H9 (cell line): ENCODE measurements around the gene INAFM1. TPM values are rescaled to one million over a fixed set of nuclear protein-coding genes. Genes with fewer than 3 reads are reported as not detected.

Source experiments
- DNase-seq: peaks from one replicate; pipeline ENCODE4 v3.0.0-alpha.2; 2017
- H2AFZ ChIP-seq: one replicate; pipeline ENCODE4 v1.6.1; 2013; ENCODE audit warnings: mild to moderate bottlenecking, low read length, control low read depth, moderate library complexity
- H2AK5ac ChIP-seq: 2 replicates; pipeline ENCODE4 v1.6.1; 2013; ENCODE audit warnings: low read length, control low read depth, mixed read lengths; ENCODE audit not compliant: insufficient read length
- H2BK120ac ChIP-seq: one replicate; pipeline ENCODE4 v1.6.1; 2013; ENCODE audit warnings: low read depth, mild to moderate bottlenecking, low read length, control low read depth, inconsistent platforms; ENCODE audit not compliant: poor library complexity, severe bottlenecking
- H2BK12ac ChIP-seq: 2 replicates; pipeline ENCODE4 v1.6.1; 2013; ENCODE audit warnings: low read length, control low read depth, mixed read lengths, low read depth; ENCODE audit not compliant: insufficient read length
- H2BK15ac ChIP-seq: 2 replicates; pipeline ENCODE4 v1.6.1; 2013; ENCODE audit warnings: low read depth, low read length, control low read depth
- H2BK20ac ChIP-seq: one replicate; pipeline ENCODE4 v1.6.1; 2013; ENCODE audit warnings: low read depth, mild to moderate bottlenecking, low read length, control low read depth, inconsistent platforms; ENCODE audit not compliant: poor library complexity, severe bottlenecking
- H2BK5ac ChIP-seq: 2 replicates; pipeline ENCODE4 v1.6.1; 2013; ENCODE audit warnings: low read length, control low read depth, mixed read lengths; ENCODE audit not compliant: insufficient read length
- H3K14ac ChIP-seq: 2 replicates; pipeline ENCODE4 v1.6.1; 2013; ENCODE audit warnings: low read length, control low read depth; ENCODE audit not compliant: insufficient read depth
- H3K18ac ChIP-seq: 2 replicates; pipeline ENCODE4 v1.6.1; 2013; ENCODE audit warnings: low read depth, mild to moderate bottlenecking, mixed read lengths, low read length, control low read depth; ENCODE audit not compliant: insufficient read length
- H3K23ac ChIP-seq: 2 replicates; pipeline ENCODE4 v1.6.1; 2013; ENCODE audit warnings: low read length, control low read depth, mixed read lengths, low read depth; ENCODE audit not compliant: insufficient read length
- H3K23me2 ChIP-seq: 2 replicates; pipeline ENCODE4 v1.6.1; 2013; ENCODE audit warnings: low read depth, mild to moderate bottlenecking, mixed read lengths, low read length, control low read depth; ENCODE audit not compliant: insufficient read length, poor library complexity, severe bottlenecking
- H3K27ac ChIP-seq: 2 replicates; pipeline ENCODE4 v1.5.1; 2013; ENCODE audit warnings: low read length, control low read depth, mixed read lengths, low read depth; ENCODE audit not compliant: insufficient read length
- H3K27me3 ChIP-seq: 2 replicates; pipeline ENCODE4 v1.6.1; 2013; ENCODE audit warnings: low read length, control low read depth, inconsistent platforms; ENCODE audit not compliant: insufficient read depth
- H3K4ac ChIP-seq: 2 replicates; pipeline ENCODE4 v1.6.1; 2013; ENCODE audit warnings: low read depth, mild to moderate bottlenecking, control low read depth, inconsistent platforms, low read length, moderate library complexity
- H3K4me1 ChIP-seq: 2 replicates; pipeline ENCODE4 v1.6.1; 2013; ENCODE audit warnings: low read length, control low read depth, inconsistent platforms; ENCODE audit not compliant: insufficient read depth
- H3K4me2 ChIP-seq: 2 replicates; pipeline ENCODE4 v1.6.1; 2013; ENCODE audit warnings: low read length, control low read depth, mixed read lengths; ENCODE audit not compliant: insufficient read length, insufficient read depth
- H3K56ac ChIP-seq: 2 replicates; pipeline ENCODE4 v1.6.1; 2013; ENCODE audit warnings: low read depth, mild to moderate bottlenecking, mixed read lengths, low read length, control low read depth; ENCODE audit not compliant: insufficient read length
- H3K79me1 ChIP-seq: 2 replicates; pipeline ENCODE4 v1.6.1; 2013; ENCODE audit warnings: low read depth, mild to moderate bottlenecking, moderate library complexity, low read length, control low read depth, inconsistent platforms; ENCODE audit not compliant: insufficient read depth, poor library complexity, severe bottlenecking
- H3K79me2 ChIP-seq: 2 replicates; pipeline ENCODE4 v1.6.1; 2013; ENCODE audit warnings: low read length, control low read depth, inconsistent platforms; ENCODE audit not compliant: insufficient read depth
- H3K9ac ChIP-seq: 2 replicates; pipeline ENCODE4 v1.6.1; 2013; ENCODE audit warnings: low read length, control low read depth, mixed read lengths; ENCODE audit not compliant: insufficient read length; ENCODE audit errors: extremely low read depth
- H3K9me3 ChIP-seq: one replicate; pipeline ENCODE4 v1.6.1; 2013; ENCODE audit warnings: low read depth, low read length, inconsistent platforms; ENCODE audit not compliant: control insufficient read depth
- H3T11ph ChIP-seq: one replicate; pipeline ENCODE4 v1.6.1; 2013; ENCODE audit warnings: mild to moderate bottlenecking, low read length, control low read depth, inconsistent platforms
- H4K20me1 ChIP-seq: one replicate; pipeline ENCODE4 v1.6.1; 2013; ENCODE audit not compliant: control insufficient read depth, insufficient read length, insufficient read depth
- H4K5ac ChIP-seq: 2 replicates; pipeline ENCODE4 v1.6.1; 2013; ENCODE audit warnings: low read depth, mild to moderate bottlenecking, mixed read lengths, low read length, control low read depth; ENCODE audit not compliant: insufficient read length
- H4K8ac ChIP-seq: replicated peaks from 2 replicates; pipeline ENCODE4 v1.6.1; 2013; ENCODE audit warnings: low read length, control low read depth, mixed read lengths, low read depth; ENCODE audit not compliant: insufficient read length
- H4K91ac ChIP-seq: 2 replicates; pipeline ENCODE4 v1.6.1; 2013; ENCODE audit warnings: low read depth, mild to moderate bottlenecking, moderate library complexity, mixed read lengths, low read length, control low read depth; ENCODE audit not compliant: insufficient read length
- H3K27ac Mint-ChIP-seq, 3 experiments: 2 replicates in 2 of 3; 3 replicates in 1 of 3; pipeline ENCODE4 v1.8.0; 2020 to 2021; ENCODE audit warnings: mixed read lengths in 3 of 3, mild to moderate bottlenecking in 1 of 3, moderate library complexity in 1 of 3
- H3K27me3 Mint-ChIP-seq: 2 replicates; pipeline ENCODE4 v1.8.0; 2021; ENCODE audit warnings: low read depth, mild to moderate bottlenecking, moderate library complexity, mixed read lengths
- H3K36me3 Mint-ChIP-seq, 3 experiments: 2 replicates in 2 of 3; 3 replicates in 1 of 3; pipeline ENCODE4 v1.8.0; 2020 to 2021; ENCODE audit warnings: low read depth in 3 of 3, mixed read lengths in 3 of 3; ENCODE audit not compliant: insufficient read depth in 1 of 3
- H3K4me1 Mint-ChIP-seq, 2 experiments: 2 replicates each; pipeline ENCODE4 v1.8.0; 2020; ENCODE audit warnings: mixed read lengths in 2 of 2
- H3K4me3 Mint-ChIP-seq, 2 experiments: 2 replicates in 1 of 2; 3 replicates in 1 of 2; pipeline ENCODE4 v1.8.0; 2020 to 2021; ENCODE audit warnings: mild to moderate bottlenecking in 2 of 2, mixed read lengths in 2 of 2, moderate library complexity in 1 of 2
- H3K9me3 Mint-ChIP-seq, 2 experiments: 2 replicates in 1 of 2; 3 replicates in 1 of 2; pipeline ENCODE4 v1.8.0; 2020; ENCODE audit warnings: mild to moderate bottlenecking in 2 of 2, mixed read lengths in 2 of 2, moderate library complexity in 1 of 2
- CTCF ChIP-seq: fragments of 200-600 bp; sonication (generic); conservative IDR thresholded peaks from 3 replicates; pipeline ENCODE4 v1.8.0; 2021; ENCODE audit warnings: antibody characterized with exemption, mild to moderate bottlenecking
- WGBS: extraction: QIAGEN DNeasy Blood & Tissue Kit; methylation state at CpG from one replicate; pipeline ENCODE4 v1.1.7; 2013; ENCODE audit warnings: missing lambda C conversion rate, low lambda C conversion rate, mixed read lengths; ENCODE audit not compliant: insufficient read length; ENCODE audit errors: extremely low coverage; 5-methylcytosine and 5-hydroxymethylcytosine counted together
- total RNA-seq: library from RNA; stranded (reverse); gene quantifications from 2 replicates; pipeline ENCODE4 v1.2.1, GENCODE V29; 2021

The INAFM1 gene
- total RNA-seq, 1 experiment from 2014 or later: 8.5 TPM

GRCh38 chr19:47243364-47243775, 31.3 kb upstream of the INAFM1 start:
- H3K23ac ChIP-seq: no peak overlapping the region
- Mint-ChIP-seq H3K4me3 (peak overlapping the region; percentile 63 to 77), H3K4me1 (peaks cover 17 to 25% of the 10 kb centered on the region in 2 experiments), H3K36me3 (no peaks in the 10 kb centered on the region; a peak in 1 of 7 replicates), H3K9me3 (peaks cover 0 to 3% of the 10 kb centered on the region in 2 experiments; a peak in 1 of 5 replicates), H3K27ac (peak overlapping the region in 2 of 3 experiments; percentile 7 to 38; a peak in 3 of 7 replicates), H3K27me3 (peaks cover 23% of the 10 kb centered on the region)
- peak overlapping the region; percentile 43 for H3K18ac ChIP-seq
- H3K79me2 ChIP-seq: no peaks in the 10 kb centered on the region
- no peak overlapping the region for H2BK5ac ChIP-seq
- no peak for DNase-seq
- H3K56ac ChIP-seq: no peak overlapping the region
- no peak overlapping the region for H4K91ac ChIP-seq
- no peaks in the 10 kb centered on the region for H3K9me3 ChIP-seq
- H3K4me1 ChIP-seq: peaks cover 3% of the 10 kb centered on the region; the same call in 1 of the 2 replicates
- TF ChIP-seq CTCF: no peak
- H2BK20ac ChIP-seq: no peak overlapping the region
- no peak overlapping the region for H3K14ac ChIP-seq
- H3K79me1 ChIP-seq: no peaks in the 10 kb centered on the region
- no peak overlapping the region for H2AK5ac ChIP-seq
- no peak overlapping the region for H2BK15ac ChIP-seq
- H3K4me2 ChIP-seq: peak overlapping the region; percentile 31
- H3K27me3 ChIP-seq: peaks cover 2% of the 10 kb centered on the region; the same call in 1 of the 2 replicates
- H3K23me2 ChIP-seq: peaks cover 14% of the 10 kb centered on the region
- H4K8ac ChIP-seq: no peak overlapping the region
- H4K5ac ChIP-seq: no peak overlapping the region
- no peaks in the 10 kb centered on the region for H4K20me1 ChIP-seq
- H2BK120ac ChIP-seq: no peak overlapping the region
- no peak overlapping the region for H3K27ac ChIP-seq
- H3T11ph ChIP-seq: no peak overlapping the region
- H3K4ac ChIP-seq: no peak overlapping the region
- no CpG with 5 or more reads among the region's 9 CpGs for WGBS
- no peak overlapping the region for H2AFZ ChIP-seq
- no peak overlapping the region for H3K9ac ChIP-seq
- no peak overlapping the region for H2BK12ac ChIP-seq
